Fibroblast of skin of scalp (primary cell): ENCODE data around the gene EPOP.
"Not testable (repeated sequence)": the region's sequence is repeated elsewhere in the genome, so short reads cannot be mapped to it uniquely, and the experiment has no call there.

Source experiments
- DNase-seq: peaks from one replicate; pipeline ENCODE4 v3.0.0-alpha.2; 2013

EPOP gene

DNA sequence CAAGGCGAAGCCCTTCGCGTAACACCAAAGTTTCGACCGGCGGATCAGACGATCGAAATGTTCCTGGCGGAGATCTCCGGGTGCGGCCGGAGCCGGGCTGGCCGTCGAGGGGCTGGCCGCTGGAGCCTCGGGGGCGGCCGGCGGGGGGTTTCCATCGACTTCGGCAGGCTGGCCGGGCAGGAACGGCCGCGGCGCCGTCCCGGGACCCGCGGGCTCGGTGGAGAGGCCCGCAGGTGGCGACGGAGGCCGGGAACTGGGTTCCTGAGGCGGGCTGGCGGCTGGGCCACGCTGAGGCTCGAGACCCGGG lies 1.1 kb downstream of the EPOP start:
- DNase-seq = no peak

DNA sequence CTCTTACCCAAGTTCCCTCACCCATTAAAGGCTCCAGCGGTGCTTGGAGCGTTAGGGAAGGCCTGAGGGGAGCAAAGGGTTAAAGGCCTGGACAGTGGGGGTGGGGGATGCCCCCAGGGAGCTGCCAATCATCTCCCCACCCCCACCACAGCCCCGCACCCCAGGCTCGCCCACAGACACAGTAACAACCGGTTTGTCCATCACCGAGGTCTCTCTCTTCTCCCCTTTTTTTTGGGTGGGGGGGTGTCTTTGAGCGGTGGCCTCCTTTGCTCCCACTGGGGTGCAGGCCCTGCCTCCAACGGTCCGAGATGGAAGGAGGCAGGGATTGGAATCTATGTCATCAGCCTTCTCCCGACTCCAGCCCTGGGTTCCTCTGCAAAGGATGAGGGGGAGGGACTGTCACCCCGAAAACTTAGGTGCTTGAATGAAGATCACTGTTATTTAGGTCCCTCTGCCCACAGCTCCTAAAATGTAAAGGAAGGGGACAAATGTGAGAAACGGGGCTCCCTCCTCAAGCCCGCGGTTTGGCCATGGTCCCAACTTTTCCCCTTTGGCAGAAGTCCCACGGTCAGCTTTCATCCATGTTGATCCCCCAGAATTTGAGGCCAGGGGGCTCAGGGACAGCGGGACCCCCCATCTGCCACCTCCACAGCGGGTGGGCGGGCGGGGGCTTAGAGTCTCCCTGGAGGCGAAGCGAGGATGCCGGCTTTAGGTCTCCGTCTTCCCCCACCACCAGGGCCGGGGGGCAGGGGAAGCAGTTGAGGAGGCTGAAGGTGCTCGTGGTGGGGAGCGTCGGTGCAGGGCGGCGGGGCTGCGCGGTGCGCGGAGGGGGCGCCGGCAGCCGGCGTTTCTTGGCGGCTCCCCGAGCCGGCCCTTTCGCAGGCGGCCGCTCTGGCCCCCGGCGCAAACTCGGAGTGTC lies 1.7 kb downstream of the EPOP start:
- DNase-seq = no peak

DNA sequence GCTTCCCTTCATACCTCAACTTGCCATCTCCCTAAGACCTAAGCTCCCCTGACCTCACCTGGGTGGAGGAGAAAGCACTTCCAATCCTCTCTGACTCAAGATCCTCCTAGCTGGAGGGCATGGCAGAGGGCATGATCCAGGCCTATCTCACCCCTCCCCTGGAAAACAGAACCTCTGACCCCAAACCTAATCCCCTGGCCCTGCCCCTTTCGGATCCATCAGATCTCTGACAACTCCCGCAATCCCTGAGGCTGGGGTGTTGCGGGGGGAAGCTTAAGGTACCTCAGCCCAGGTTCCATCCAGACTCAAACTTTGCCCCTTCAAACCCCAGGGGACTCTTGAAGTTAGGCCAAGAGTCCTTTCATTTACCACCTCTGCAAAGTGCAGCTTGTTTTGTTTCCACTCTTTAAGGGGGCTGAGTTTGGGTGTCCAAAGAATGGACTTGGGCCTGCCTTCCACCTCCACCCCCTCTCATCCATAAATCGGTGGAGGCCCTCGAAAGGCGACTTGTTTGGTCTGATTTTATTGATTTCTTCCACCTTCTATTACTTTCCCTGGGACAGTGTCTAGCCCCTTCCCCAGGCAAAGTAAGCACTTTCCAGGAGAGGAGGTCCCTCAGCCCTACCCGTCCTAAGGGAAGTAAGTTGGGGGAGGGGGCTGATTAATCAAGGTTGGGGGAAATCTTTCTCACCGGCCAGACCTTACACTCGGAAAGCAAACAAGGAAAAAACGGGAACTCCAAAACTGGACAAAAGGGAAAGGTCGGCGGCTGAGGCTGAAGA lies 2.6 kb downstream of the EPOP start:
- DNase-seq = no peak

DNA sequence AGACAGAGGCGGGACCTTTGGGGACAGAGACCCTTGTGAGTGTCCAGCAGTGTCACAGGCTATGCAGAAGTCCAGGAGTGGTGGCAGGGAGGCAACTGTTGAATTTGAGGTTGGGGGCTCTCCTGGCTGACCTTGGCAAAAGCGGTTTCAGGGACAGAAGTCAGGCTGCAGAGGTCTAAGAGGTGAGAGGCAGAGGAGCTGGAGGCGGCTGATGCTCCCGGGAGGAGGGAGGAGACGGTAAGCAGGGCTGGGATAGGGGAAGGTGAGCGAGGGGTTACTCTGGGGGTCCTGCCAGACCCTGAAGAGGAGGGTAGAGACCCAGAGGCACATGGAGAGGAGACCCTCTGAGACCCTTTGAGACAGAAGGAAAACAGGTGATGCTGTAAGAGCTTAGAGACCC lies 5.2 kb downstream of the EPOP start:
- DNase-seq = no peak

DNA sequence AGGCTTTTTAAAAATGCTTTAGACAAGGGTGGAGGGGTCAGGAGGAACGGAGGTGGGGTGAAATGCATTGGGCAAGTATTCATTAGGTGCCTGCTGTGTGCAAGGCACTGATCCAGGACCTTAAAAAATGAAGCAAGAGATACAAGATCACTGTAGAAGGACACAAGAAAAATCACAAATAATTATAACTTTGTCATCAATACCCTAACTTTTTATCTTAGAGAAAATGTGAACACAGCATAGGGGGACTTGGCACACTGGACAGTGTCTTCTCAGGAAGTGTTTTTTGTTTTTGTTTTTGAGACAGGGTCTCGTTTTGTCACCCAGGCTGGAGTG lies 7.0 kb downstream of the EPOP start:
- no peak for DNase-seq

DNA sequence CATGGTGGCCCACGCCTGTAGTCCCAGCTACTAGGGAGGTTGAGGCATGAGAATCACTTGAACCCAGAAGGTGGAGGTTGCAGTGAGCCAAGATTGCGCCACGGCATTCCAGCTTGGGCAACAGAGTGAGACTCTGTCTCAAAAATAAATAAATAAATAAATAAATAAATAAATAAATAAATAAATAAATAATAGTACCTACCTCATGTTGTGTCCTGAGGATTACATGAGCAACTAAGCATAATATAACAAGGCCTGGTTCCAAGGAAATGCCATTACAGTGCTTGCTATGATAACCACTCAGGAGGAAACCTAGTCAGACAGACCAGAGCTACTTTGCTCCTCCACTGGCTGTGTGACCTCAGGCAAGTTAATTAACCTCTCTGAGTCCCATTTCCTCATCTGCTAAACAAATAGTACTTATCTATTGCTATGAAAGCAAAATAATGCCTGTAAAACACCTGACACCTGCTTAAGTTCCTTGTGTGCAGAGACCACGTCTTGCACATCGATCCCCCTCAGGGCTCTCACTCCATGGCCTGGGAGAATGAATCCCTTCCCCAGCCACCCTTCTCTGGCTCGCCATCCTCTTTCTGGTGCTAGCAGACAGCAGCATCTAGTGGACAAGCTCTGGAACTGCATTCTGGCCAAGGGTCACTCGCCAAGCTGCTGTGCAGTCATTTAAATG lies 7.5 kb downstream of the EPOP start:
- DNase-seq = peak; percentile 71

DNA sequence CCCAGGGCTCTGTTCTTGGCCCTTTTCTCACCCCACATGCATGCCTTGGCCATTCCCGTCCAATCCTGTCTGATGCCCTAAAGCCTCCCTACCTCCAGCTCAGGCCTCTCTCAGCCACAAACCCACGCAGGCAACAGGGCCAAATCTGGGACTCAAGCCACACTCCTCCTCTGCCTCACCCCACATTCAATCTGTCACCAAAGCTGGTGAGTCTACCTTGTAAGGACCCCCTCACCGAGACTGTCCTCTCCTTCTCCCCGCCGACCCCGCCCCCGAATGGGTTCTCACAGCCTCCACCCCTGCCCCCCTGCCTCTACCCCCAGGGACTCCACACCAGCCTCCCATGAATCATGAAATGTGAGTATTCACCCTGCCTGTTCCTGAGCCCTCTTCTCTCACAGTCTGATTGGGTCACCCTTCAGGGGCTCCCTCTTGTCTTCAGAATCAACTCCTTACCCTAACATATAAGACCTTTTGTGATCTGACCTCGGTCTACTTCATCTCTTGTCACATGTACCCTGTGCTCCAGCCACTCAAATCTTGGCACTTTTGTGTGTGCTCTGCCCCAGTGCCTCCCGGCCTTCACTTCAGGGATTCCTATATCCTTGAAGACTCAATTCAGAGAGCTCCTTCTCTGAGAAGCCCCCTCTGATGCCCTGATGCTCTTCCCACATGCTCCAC lies 10.7 kb downstream of the EPOP start:
- DNase-seq = no peak

DNA sequence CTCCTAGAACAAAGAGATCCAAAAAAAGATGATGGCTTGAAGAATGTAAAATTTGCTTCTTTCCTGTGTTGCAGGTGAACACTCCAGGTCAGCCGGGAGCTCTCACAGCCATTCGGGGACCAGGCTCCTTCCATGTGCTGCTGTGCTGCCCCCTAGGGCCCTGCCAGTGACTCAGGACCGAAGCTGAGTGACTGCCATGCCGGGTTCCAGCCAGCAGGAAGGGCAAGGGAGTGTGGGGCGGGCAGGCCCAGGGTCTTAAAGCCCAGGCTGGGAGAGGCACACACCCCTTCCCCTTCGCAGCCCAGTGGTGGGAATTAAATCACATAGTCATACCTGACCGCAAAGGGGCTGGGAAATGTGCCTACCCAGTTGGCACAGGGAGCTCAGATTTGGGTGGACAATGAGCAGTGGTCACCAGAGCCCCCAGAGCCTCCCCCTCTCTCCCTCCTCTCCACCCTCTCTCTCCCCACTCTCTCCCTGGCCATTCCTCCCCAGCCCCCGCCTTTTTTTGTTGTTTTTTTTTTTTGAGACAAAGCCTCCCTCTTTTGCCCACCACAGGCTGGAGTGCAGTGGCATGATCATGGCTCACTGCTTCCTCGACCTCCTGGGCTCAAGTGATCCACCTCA lies 11.5 kb downstream of the EPOP start:
- peak; percentile 60 for DNase-seq

DNA sequence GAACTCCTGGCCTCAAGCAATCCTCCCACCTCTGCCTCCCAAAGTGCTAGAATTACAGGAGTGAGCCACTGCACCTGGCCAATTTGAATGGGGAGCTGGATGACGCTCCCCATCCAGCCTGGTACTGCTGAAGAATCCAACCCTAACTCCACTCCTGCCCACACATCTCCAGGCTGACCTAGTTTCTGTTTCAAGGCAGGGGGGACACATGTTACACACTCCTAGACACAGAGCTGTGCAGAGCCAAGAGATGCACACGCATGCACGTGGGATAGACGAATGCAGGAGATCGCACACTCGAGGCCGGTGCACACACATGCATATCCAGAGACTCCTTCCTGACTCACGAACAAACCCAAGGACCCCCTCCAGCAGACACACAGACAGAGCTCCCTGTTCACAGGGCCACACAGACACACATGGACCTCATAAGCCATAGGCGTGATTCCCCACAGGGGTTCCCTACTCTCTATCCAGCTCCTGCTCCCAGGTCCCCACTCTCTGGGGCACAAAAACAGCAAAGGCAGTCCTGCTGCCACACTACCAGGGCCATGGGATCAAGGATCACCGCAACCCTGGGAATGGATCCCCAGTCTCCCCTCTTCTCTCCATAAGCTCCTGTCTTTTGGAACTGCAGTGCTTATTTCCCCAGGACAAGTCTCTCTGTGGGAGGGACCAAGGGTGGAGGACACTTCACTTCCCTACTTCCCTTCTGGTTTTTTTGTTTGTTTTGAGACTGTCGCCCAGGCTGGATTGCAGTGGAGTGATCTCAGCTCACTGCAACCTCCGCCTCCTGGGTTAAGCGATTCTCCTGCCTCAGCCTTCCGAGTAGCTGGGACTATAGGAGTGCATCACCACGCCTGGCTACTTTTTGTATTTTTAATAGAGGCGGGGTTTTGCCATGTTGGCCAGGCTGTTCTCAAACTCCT lies 14.4 kb downstream of the EPOP start:
- peak; percentile 17 for DNase-seq

DNA sequence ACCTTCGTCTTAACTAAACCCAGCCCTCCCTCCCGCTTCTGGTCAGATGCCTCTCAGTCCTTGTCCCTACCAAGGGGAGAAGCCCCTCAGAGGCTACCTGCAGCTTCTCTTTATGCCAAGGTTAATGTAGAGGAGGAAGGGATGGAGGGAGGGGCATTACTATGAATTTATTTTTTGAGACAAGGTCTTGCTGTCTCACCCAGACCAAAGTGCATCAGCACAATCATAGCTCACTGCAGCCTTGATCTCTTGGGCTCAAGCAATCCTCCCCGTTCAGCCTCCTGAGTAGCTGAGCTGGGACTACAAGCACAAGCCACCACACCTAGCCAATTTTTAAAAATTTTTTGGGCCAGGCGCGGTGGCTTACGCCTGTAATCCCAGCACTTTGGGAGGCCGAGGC lies 15.3 kb downstream of the EPOP start:
- no peak for DNase-seq

DNA sequence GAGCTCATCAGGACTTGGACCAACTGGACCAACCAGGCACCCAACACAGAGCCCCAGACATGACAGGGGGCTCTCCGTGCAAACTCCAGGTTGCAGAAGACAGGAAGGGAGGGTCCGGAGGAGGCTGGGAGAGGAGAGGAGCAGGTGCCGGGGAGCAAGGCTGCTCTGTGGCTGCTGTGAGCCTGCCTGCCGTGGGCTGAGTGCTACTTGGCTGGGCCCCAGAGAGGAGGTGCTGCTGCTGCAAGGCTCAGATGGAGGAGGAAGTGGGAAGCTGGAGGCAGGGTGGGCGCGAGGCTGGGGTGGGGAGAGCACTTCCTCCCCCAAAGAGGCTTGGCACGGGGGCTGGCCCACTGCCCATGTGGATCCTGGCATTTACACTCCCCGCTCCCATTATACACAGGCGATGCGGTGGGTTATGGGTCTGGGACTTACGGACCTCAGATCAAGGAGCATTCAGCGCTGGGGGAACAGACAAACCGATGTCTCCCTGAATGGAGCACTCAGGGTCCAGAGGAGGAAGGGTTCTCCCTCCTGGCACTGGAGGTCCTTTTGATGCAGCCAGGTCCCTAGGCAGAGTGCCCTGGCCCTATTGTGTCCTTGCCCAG lies 15.9 kb downstream of the EPOP start:
- no peak for DNase-seq

DNA sequence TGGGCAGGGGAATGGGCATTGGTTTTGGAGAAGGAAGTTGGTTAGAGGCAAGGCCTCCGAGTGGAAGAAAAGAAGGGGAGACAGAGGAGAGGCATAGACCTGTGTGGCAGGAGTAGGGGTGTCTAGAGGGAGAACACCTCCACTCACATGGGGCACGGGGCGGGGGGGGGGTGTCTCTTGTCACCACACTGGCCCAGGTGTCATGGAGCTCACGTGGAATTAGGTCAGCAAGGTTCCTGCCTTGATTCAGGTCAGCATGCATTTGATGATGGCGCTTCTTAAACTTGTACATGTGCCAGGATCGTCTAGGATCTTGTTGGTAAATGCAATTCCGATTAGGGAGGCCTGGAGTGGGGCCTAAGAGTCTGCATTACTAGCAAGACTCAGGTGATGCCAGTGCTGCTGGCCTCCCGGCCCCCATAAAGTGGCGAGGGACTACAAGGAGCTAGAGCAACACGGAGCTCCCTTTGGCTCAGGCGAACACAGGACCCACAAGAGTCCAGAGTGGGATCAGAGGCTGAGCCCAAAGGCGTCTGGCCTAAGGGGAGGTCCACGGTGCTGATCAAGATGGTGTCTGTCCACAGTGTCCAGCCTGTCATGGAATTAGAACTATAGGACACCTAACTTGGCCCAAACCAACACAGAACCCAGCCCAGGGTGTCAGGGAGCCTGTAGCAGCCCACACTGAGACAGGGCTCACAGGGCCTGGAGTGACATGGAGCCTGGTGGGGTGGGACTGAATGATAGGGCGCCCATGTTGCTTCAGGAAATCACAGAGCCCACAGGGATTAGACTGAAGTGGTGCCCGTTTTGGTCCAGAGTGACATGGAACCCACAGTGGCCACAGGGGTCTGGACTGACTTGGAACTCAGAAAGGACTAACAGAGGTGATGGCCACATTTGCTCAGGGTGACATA lies 16.7 kb downstream of the EPOP start:
- no peak for DNase-seq

DNA sequence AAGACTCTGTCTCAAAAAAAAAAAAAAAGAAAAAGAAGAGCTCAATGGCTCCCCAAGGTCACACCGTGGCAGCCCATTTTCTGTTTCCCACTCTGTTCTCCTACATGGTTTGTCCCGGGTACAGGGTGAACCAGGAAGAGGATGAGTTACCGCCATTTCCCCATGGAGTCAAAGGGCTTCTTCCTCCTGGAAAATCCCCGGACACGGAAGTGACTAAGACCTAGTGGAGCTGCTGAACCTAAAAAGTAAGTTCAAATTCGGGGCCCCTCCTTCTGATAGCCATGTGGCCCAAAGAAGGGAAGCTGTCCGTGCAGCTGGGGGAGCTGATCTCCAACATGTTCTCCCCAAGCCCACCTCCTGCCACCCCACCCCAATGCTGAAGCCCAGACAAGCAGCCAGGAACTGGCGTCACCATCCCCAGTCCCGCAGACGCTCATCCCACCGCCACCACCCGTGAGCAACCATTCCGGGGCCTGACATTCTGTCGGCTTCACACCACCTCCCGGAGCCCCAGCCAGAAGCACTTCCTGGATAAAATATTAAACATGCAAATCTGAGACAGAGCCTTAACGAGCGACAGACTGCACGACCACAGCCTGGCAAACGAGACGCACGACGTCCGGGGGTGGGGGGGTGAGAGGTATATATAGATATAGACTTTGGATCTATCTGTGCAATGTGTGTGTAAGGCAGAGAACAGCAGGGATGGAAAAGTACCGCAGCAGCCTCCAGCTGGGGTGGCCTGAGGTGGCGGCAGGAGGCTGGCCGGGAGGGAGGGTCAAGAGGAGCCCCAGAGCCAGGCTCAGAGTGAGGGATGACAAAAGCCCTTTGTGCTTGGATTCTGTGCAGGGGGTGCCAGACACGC lies 17.6 kb downstream of the EPOP start:
- no peak for DNase-seq

DNA sequence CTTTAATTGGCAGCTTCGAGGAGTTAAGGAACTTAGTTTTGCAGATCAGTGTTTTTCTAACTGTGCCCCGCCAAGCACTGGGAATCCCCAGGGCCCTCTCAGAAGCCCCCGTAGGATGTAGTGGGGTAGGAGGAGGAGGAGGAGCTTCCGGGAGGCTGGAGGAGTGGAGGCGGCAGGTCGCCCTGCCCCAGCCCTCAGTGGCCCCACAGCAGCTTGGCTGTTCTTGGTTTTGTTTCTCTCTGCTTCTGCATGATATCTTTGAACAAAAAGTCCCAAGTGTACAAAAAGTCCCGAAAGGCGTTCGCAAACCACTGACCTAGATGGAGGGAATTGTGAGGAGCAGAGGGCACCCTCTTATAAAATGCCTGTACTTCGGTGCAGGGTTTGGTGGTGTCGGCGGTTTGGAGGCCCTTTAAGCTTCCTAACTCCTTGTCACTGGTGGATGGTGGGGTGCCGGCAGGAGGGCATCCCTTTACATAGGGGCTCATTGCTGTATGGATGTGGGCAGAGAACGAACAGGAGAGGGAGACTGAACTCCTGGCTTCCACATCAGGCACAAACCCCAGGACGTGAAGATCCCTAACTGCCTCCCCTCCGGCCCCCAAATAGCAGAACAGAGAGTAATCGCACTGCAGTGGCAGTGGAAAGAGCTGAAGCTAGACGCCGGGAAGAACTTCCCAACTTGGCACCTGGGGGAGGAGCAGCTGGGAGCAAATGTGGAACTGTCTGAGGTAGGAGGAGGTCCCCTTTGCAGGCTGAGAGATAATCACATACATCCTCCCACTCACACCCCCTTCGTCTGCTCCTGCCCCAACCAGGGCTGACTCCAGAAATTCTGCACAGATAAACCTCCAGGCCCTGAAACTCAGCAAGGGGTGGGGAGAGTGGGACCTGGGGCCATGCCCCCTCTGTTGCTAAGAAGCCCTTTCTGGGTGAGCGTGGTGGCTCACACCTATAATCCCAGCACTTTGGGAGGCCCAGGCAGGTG lies 20.1 kb downstream of the EPOP start:
- no peak for DNase-seq

DNA sequence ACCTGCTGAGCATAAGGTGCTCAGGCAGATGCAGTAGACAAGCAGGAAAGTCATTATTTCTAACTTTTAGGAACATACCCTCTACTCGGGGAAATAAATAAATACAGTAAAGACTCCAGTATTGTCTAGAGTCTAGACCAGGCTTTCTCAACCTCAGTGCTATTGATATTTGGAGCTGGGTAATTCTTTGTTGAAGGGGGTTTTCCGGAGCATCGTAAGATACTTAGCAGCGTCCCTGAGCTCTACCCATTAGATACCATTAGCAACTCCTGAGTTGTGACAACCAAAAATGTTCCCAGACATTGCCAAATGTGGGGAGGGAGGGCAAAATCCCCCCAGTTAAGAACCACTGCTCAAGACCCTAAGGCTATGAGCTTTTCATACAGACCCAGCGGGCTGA lies 21.1 kb downstream of the EPOP start:
- DNase-seq = no peak

DNA sequence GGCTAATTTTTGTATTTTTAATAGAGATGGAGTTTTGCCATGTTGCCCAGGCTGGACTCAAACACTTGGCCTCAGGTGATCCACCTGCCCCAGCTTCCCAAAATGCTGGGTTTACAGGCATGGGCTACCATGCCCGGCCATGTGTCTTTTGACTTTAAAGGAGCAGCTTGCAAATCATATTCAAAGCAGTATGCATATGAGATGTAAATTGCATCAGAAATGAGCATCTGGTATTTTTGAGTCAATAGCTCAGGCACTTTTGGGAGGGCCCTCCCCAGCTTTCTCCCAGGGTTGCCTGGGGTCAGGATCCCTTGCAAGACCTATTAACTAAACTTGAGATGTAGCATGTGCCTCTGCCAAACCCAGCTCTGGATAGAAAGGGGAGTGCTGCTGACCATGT lies 21.5 kb downstream of the EPOP start:
- DNase-seq = no peak

DNA sequence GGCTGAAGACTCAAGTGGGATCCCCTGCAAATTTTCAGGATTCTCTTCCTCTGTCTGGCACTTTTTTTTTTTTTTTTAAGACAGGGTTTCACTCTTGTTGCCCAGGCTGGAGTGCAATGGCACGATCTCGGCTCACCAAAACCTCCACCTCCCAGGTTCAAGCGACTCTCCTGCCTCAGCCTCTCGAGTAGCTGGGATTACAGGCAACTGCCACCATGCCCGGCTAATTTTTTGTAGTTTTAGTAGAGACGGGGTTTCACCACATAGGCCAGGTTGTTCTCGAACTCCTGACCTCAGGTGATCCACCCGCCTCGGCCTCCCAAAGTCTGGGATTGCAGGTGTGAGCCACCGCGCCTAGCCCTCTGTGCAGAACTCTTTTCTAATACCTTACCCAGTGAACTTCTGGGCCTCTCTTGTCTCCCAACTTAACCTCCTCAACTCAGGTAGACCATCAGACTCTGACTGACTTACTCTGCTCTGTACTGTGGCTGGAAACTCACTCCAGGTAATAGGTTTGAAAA lies 24.0 kb downstream of the EPOP start:
- not testable (repeated sequence) for DNase-seq
